GM18499 (cell line): ENCODE results near the gene PRLR.
"Not testable (repeated sequence)": the region's sequence is repeated elsewhere in the genome, so short reads cannot be mapped to it uniquely, and the experiment has no call there.

ENCODE experiments used
- ATAC-seq: cut with Tn5 transposase; IDR thresholded peaks from one replicate; pipeline ENCODE4 v1.9.1; 2021; ENCODE audit warnings: moderate number of reproducible peaks; ENCODE audit not compliant: insufficient read depth, unreplicated experiment

Gene PRLR

GRCh38 chr5:35201291-35201690 is 29.0 kb downstream of the PRLR start:
- no peak for ATAC-seq

- no peak for ATAC-seq
These were observed 30.4 kb downstream of the PRLR start for GRCh38 chr5:35199886-35200285.

GRCh38 chr5:35198686-35199085 is 31.6 kb downstream of the PRLR start:
- ATAC-seq: no peak

- ATAC-seq: no peak
These were observed 32.2 kb downstream of the PRLR start for GRCh38 chr5:35198075-35198474.

GRCh38 chr5:35197351-35197750 is 32.9 kb downstream of the PRLR start:
- no peak for ATAC-seq

GRCh38 chr5:35195472-35195852 is 34.8 kb downstream of the PRLR start:
- no peak for ATAC-seq

- ATAC-seq: peak; percentile 97
These were observed 35.4 kb downstream of the PRLR start for GRCh38 chr5:35194635-35195471.

GRCh38 chr5:35192506-35192905 is 37.8 kb downstream of the PRLR start:
- ATAC-seq: no peak

GRCh38 chr5:35189801-35190200 is 40.5 kb downstream of the PRLR start:
- ATAC-seq: not testable (repeated sequence)

GRCh38 chr5:35188031-35188457 is 42.2 kb downstream of the PRLR start:
- ATAC-seq: no peak

GRCh38 chr5:35187621-35188020 is 42.7 kb downstream of the PRLR start:
- not testable (repeated sequence) for ATAC-seq

GRCh38 chr5:35186749-35187148 is 43.5 kb downstream of the PRLR start:
- no peak for ATAC-seq

- ATAC-seq: no peak
These were observed 44.8 kb downstream of the PRLR start for GRCh38 chr5:35185518-35185917.

GRCh38 chr5:35183556-35183955 is 46.7 kb downstream of the PRLR start:
- no peak for ATAC-seq

- peak; percentile 72 for ATAC-seq
These were observed 47.3 kb downstream of the PRLR start for GRCh38 chr5:35182910-35183535.

- ATAC-seq: no peak
These were observed 47.8 kb downstream of the PRLR start for GRCh38 chr5:35182486-35182885.

GRCh38 chr5:35180046-35180445 is 50.2 kb downstream of the PRLR start:
- ATAC-seq: no peak

GRCh38 chr5:35177783-35178182 is 52.5 kb downstream of the PRLR start:
- no peak for ATAC-seq

GRCh38 chr5:35172533-35172932 is 57.8 kb downstream of the PRLR start:
- ATAC-seq: no peak

GRCh38 chr5:35171991-35172390 is 58.3 kb downstream of the PRLR start:
- ATAC-seq: no peak

- ATAC-seq: no peak
These were observed 59.2 kb downstream of the PRLR start for GRCh38 chr5:35171078-35171477.

GRCh38 chr5:35166043-35166442 is 64.2 kb downstream of the PRLR start:
- ATAC-seq: no peak
